Measurements from ENCODE around the gene RMI1.

The RMI1 gene

DNA sequence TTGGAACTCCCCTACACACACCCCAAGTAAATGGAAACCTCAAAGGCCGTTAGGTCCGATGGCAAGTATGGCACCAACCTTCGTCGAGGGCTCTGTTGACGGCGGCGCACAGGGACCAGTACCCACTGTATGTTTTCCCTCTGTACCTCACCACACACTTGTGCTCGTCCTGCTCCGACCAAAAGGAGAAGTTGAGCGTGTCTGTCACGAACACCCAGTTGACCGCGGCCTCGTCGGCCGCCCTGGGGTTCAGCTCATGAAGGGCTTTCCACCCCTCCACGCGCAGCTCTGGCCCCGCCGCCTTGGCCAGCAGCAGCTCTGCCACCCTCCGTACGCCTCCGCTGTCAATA lies 24.5 kb upstream of the RMI1 start:
- no peaks in the 10 kb centered on the region for H3K9me3 ChIP-seq (replicated peaks; ENCODE audit: low read length)

DNA sequence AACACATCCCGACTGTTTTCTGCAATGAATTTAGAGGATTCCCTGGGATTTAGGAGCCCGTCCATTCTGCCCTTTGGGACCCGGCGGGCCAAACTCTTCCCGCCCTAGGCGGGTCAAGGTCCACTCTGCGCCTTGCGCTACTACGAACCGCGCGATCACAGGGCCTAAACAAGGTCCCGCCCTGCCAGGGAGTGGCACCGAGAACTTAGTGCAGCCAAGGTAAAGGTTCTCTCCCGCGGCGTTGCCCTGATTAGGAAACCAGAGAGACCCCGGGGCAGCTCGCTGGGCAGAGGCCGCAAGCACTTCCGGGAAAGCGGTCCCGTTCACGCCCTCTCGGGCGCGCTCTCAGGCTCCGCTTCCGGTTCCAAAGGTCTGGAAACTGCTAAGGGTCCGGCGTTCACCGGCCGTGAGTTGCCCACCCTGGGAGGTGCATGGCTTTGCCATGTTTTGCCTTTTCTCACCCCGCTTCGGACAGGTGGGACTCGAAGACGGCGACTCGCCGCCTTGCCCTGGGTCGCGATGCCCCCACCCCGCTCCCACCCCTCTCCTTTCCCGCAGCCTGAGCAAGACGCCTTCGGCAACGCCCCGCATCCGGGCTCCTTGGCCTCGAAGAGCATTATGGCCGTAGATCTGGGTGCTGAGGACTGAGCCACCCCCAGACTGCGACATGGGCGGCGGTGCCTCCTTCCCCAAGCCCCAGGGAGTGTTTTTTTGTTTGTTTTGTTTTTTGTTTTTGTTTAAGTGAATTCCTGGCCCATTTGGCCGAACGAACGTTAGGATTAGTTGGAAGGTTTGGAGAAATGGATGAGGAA lies 24.0 kb upstream of the RMI1 start:
- peaks cover 34% of the 10 kb centered on the region for H3K4me1 ChIP-seq (ENCODE audit: control insufficient read depth, insufficient read depth, low read length)
- peak overlapping the region; percentile 81 for H3K4me3 ChIP-seq (ENCODE audit: low read length)
- H3K27me3 ChIP-seq (ENCODE audit: control insufficient read depth, insufficient read depth, low read length) = no peaks in the 10 kb centered on the region
- no peaks in the 10 kb centered on the region for H3K9me3 ChIP-seq (replicated peaks; ENCODE audit: low read length)
- peak overlapping the region; percentile 90 for H3K9ac ChIP-seq (ENCODE audit: low read depth, low read length)
- peak overlapping the region; percentile 94 for H3K4me2 ChIP-seq (ENCODE audit: low read length)
- no peaks in the 10 kb centered on the region for H3K36me3 ChIP-seq (ENCODE audit: insufficient read depth, low read length)

More for the DNA sequence above, 24.5 kb upstream of the RMI1 start:
- no peaks in the 10 kb centered on the region for H3K36me3 ChIP-seq (ENCODE audit: insufficient read depth, low read length)
- H3K4me2 ChIP-seq (ENCODE audit: low read length) = peak overlapping the region; percentile 94
- H3K4me3 ChIP-seq (ENCODE audit: low read length) = peak overlapping the region; percentile 81
- no peaks in the 10 kb centered on the region for H3K27me3 ChIP-seq (ENCODE audit: control insufficient read depth, insufficient read depth, low read length)
- H3K9ac ChIP-seq (ENCODE audit: low read depth, low read length) = peak overlapping the region; percentile 90
- H3K4me1 ChIP-seq (ENCODE audit: control insufficient read depth, insufficient read depth, low read length) = peaks cover 34% of the 10 kb centered on the region

DNA sequence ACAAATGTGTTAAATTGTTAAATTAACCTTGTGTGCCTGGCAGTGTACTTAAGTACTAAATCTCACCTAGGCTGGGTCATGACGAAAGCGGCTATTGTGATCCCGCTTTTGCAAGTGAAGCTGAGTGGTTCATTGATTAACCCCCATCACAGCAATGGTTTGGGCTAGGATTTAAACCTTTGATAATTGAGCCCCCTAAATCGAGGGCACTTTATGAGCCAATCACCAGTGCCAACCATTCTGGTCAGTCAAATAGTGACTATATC lies 23.4 kb upstream of the RMI1 start:
- H3K4me3 ChIP-seq (ENCODE audit: low read length) = peak overlapping the region; percentile 81
- peaks cover 37% of the 10 kb centered on the region for H3K4me1 ChIP-seq (ENCODE audit: control insufficient read depth, insufficient read depth, low read length)
- H3K9ac ChIP-seq (ENCODE audit: low read depth, low read length) = peak overlapping the region; percentile 90
- no peaks in the 10 kb centered on the region for H3K36me3 ChIP-seq (ENCODE audit: insufficient read depth, low read length)
- no peaks in the 10 kb centered on the region for H3K27me3 ChIP-seq (ENCODE audit: control insufficient read depth, insufficient read depth, low read length)
- H3K9me3 ChIP-seq (replicated peaks; ENCODE audit: low read length) = no peaks in the 10 kb centered on the region
- peak overlapping the region; percentile 94 for H3K4me2 ChIP-seq (ENCODE audit: low read length)

DNA sequence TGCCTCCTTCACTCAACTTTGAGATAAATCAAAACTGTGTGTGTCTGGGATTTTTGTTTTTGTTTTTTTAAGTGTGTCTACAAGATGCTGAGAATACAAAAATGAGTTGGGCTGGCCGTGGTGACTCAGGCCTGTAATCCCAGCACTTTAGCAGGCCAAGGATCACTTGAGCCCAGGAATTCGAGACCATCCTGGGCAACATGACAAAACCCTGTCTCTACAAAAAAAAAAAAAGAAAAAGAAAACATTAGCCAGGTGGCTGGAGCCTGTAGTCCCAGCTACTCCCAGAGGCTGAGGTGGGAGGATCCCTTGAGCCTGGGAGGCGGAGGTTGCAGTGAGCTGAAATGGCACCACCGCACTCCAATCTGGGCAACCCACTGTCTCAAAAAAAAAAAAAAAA lies 21.5 kb upstream of the RMI1 start:
- Histone ChIP-seq H3K36me3 (ENCODE audit: insufficient read depth, low read length) (no peaks in the 10 kb centered on the region), H3K27me3 (ENCODE audit: control insufficient read depth, insufficient read depth, low read length) (no peaks in the 10 kb centered on the region)

DNA sequence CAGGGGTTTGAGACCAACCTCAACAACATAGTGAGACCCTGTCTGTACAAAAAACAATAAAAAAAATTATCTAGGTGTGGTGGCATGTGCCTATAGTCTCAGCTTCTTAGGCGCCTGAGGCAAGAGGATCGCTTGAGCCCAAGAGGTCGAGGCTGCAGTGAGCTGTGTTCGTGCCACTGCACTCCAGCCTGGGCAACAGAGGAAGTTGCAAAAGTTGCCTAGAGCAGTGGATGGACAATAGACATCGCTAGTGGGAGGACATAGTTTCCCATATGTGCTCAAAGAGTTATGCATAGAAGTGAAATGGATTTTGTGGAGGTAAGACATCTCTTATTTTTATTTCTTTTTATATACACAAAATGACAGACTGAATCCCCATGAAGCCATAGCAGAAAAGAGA lies 19.6 kb upstream of the RMI1 start:
- no peak overlapping the region for H3K9ac ChIP-seq (ENCODE audit: low read depth, low read length)

More for the DNA sequence above, 21.5 kb upstream of the RMI1 start:
- Histone ChIP-seq H3K4me3 (ENCODE audit: low read length) (no peak overlapping the region), H3K9me3 (replicated peaks; ENCODE audit: low read length) (no peaks in the 10 kb centered on the region), H3K9ac (ENCODE audit: low read depth, low read length) (no peak overlapping the region), H3K4me2 (ENCODE audit: low read length) (peak overlapping the region; percentile 37), H3K4me1 (ENCODE audit: control insufficient read depth, insufficient read depth, low read length) (peaks cover 39% of the 10 kb centered on the region)

DNA sequence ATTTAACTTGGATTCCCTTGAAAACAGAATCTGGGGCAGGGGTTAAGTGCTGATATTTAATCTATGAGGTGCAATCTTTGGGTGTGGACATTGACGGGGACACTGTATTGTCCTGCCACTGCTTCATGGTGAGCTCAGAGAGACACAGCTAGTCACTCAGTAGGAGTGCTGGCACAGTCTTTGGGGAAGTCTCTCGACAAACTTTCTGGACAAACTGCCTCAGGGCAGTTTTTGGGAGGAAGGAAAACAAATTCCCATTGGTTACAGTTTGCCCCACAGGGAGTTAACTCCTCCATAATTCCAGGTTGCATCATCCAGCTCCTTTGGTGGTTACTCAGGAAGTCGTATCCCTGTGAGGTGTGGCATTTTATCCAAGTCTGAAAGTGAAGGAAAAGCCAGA lies 18.4 kb upstream of the RMI1 start:
- no peak overlapping the region for H3K4me2 ChIP-seq (ENCODE audit: low read length)

More for the DNA sequence above, 19.6 kb upstream of the RMI1 start:
- Histone ChIP-seq H3K4me3 (ENCODE audit: low read length) (no peak overlapping the region), H3K27me3 (ENCODE audit: control insufficient read depth, insufficient read depth, low read length) (no peaks in the 10 kb centered on the region), H3K4me1 (ENCODE audit: control insufficient read depth, insufficient read depth, low read length) (peaks cover 30% of the 10 kb centered on the region), H3K4me2 (ENCODE audit: low read length) (no peak overlapping the region), H3K9me3 (replicated peaks; ENCODE audit: low read length) (no peaks in the 10 kb centered on the region), H3K36me3 (ENCODE audit: insufficient read depth, low read length) (no peaks in the 10 kb centered on the region)

DNA sequence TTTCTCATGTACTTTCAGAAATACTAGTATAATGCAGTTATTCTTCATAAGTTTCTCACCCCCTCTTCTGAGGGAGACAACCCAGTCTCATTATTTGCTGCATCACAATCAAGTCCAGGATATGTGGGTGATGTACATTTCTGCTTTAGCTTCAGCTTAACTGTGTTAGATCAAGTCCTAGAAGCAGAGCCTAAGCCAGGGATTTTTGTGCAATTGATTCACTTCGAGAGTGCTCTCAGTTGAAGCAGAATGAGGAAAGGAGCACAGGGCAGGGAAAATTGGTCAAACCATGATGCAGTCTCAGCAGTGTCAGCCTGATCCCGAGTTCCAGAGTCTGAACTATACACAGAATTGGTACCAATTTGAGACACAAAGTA lies 15.6 kb upstream of the RMI1 start:
- no peaks in the 10 kb centered on the region for H3K27me3 ChIP-seq (ENCODE audit: control insufficient read depth, insufficient read depth, low read length)
- no peaks in the 10 kb centered on the region for H3K9me3 ChIP-seq (replicated peaks; ENCODE audit: low read length)
- H3K4me1 ChIP-seq (ENCODE audit: control insufficient read depth, insufficient read depth, low read length) = peaks cover 5% of the 10 kb centered on the region
- H3K9ac ChIP-seq (ENCODE audit: low read depth, low read length) = no peak overlapping the region
- no peak overlapping the region for H3K4me2 ChIP-seq (ENCODE audit: low read length)
- peaks cover 32% of the 10 kb centered on the region for H3K36me3 ChIP-seq (ENCODE audit: insufficient read depth, low read length)
- H3K4me3 ChIP-seq (ENCODE audit: low read length) = no peak overlapping the region

More for the DNA sequence above, 18.4 kb upstream of the RMI1 start:
- Histone ChIP-seq H3K9ac (ENCODE audit: low read depth, low read length) (no peak overlapping the region), H3K4me3 (ENCODE audit: low read length) (no peak overlapping the region), H3K27me3 (ENCODE audit: control insufficient read depth, insufficient read depth, low read length) (no peaks in the 10 kb centered on the region), H3K9me3 (replicated peaks; ENCODE audit: low read length) (no peaks in the 10 kb centered on the region), H3K4me1 (ENCODE audit: control insufficient read depth, insufficient read depth, low read length) (peaks cover 20% of the 10 kb centered on the region), H3K36me3 (ENCODE audit: insufficient read depth, low read length) (peaks cover 11% of the 10 kb centered on the region)

DNA sequence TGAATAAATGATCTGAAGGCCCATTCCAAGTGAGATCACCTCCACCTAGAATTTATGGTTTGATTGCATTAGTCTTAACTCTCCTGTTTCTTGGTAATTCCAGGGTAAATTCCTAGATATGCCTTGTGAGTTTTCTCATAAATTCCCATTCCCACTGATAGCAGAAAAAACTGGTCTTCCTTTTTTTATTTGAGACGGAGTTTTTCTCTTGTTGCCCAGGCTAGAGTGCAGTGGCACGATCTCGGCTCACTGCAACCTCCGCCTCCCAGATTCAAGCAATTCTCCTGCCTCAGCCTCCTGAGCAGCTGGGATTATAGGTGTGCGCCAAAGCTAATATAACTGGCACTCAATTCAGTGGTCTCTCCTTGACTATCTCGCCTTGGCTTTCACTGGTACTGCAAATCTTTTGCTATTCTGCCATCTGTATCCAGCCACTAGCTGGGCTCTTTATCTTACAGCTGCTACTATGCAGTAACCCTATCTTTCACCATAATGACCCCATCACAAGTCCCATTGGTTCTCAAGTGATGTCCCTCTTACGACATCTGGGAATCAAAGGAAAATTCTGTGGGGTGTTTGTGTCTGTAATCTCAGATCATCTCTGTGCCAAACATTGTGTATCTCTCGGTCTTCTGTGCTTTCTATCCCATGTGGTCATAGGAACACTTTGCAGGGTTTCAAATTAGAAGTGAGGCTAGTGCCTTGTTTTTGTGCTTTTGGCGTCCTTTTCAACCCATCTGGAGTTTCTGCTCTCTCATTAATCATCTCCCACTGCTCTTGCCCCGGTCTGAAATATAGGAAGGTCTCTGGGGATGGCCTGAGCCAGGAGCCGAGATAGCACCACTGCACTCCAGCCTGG lies 15.0 kb upstream of the RMI1 start:
- Histone ChIP-seq H3K36me3 (ENCODE audit: insufficient read depth, low read length) (peaks cover 38% of the 10 kb centered on the region), H3K4me3 (ENCODE audit: low read length) (no peak overlapping the region), H3K27me3 (ENCODE audit: control insufficient read depth, insufficient read depth, low read length) (no peaks in the 10 kb centered on the region), H3K4me1 (ENCODE audit: control insufficient read depth, insufficient read depth, low read length) (peaks cover 5% of the 10 kb centered on the region), H3K4me2 (ENCODE audit: low read length) (no peak overlapping the region), H3K9me3 (replicated peaks; ENCODE audit: low read length) (no peaks in the 10 kb centered on the region), H3K9ac (ENCODE audit: low read depth, low read length) (no peak overlapping the region)

DNA sequence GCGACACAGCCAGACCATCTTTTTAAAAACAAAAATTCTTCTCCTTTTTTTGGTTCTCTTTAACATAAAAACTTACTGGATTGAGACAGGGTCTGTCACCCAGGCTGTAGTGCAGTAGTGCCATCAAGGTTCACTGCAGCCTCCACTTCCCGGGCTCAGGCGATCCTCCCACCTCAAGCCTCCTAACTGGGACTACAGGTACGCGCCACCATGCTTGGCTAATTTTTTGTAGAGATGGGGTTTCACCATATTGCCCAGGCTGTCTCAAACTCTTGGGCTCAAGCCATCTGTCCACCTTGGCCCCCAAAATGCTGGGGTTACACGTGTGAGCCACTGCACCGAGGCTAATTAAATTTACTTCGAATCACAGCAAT lies 14.4 kb upstream of the RMI1 start:
- no peaks in the 10 kb centered on the region for H3K27me3 ChIP-seq (ENCODE audit: control insufficient read depth, insufficient read depth, low read length)
- H3K36me3 ChIP-seq (ENCODE audit: insufficient read depth, low read length) = peaks cover 44% of the 10 kb centered on the region

DNA sequence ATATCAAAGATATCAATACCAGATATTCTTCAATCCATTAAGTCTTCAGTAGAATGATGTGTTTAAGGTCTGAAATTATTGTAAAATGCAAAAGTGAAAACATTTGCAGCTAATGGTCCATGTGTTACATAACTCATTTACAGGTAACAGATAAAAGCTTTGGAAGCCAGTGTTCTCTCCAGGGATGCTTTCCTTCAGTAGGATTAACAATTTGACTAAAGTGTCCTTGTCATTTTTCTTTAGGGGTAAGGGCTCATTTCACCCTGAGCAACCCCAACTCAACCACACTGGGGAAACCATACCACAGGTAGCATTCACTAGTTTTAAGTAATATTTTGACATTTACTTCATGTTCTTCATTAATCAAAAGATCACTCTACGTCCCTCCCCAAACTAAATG lies 13.5 kb upstream of the RMI1 start:
- Histone ChIP-seq H3K36me3 (ENCODE audit: insufficient read depth, low read length) (peaks cover 52% of the 10 kb centered on the region), H3K4me1 (ENCODE audit: control insufficient read depth, insufficient read depth, low read length) (peaks cover 4% of the 10 kb centered on the region), H3K9me3 (replicated peaks; ENCODE audit: low read length) (no peaks in the 10 kb centered on the region)

More for the DNA sequence above, 14.4 kb upstream of the RMI1 start:
- H3K9me3 ChIP-seq (replicated peaks; ENCODE audit: low read length) = no peaks in the 10 kb centered on the region
- no peak overlapping the region for H3K4me2 ChIP-seq (ENCODE audit: low read length)
- H3K4me3 ChIP-seq (ENCODE audit: low read length) = no peak overlapping the region
- no peak overlapping the region for H3K9ac ChIP-seq (ENCODE audit: low read depth, low read length)
- peaks cover 5% of the 10 kb centered on the region for H3K4me1 ChIP-seq (ENCODE audit: control insufficient read depth, insufficient read depth, low read length)

DNA sequence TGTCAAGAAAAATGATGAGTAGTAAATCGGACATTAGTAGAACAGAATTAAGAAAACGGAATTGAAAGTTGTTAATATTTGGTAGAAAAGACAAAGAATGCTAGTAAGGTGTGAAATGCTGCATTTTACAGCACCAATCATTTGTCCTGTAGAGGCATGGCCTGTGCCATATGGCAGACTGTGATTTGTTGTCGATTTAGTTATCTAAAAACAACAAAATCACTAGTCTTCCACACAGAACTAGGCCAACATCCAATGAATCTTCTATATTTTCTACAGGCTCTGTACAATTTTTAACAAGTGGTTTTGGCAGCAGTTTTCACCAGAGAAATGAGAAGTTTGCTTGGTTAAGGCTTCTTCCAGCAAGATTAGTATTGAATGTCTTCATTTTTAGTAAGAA lies 11.0 kb upstream of the RMI1 start:
- peaks cover 78% of the 10 kb centered on the region for H3K36me3 ChIP-seq (ENCODE audit: insufficient read depth, low read length)
- no peaks in the 10 kb centered on the region for H3K4me1 ChIP-seq (ENCODE audit: control insufficient read depth, insufficient read depth, low read length)
- H3K27me3 ChIP-seq (ENCODE audit: control insufficient read depth, insufficient read depth, low read length) = no peaks in the 10 kb centered on the region
- no peak overlapping the region for H3K4me2 ChIP-seq (ENCODE audit: low read length)
- H3K9me3 ChIP-seq (replicated peaks; ENCODE audit: low read length) = no peaks in the 10 kb centered on the region
- no peak overlapping the region for H3K9ac ChIP-seq (ENCODE audit: low read depth, low read length)
- no peak overlapping the region for H3K4me3 ChIP-seq (ENCODE audit: low read length)

More for the DNA sequence above, 13.5 kb upstream of the RMI1 start:
- Histone ChIP-seq H3K4me2 (ENCODE audit: low read length) (no peak overlapping the region), H3K4me3 (ENCODE audit: low read length) (no peak overlapping the region), H3K9ac (ENCODE audit: low read depth, low read length) (no peak overlapping the region), H3K27me3 (ENCODE audit: control insufficient read depth, insufficient read depth, low read length) (no peaks in the 10 kb centered on the region)

Measured in skeletal muscle satellite cell (primary cell).